ENCODE results near the gene TACC2.

DNA sequence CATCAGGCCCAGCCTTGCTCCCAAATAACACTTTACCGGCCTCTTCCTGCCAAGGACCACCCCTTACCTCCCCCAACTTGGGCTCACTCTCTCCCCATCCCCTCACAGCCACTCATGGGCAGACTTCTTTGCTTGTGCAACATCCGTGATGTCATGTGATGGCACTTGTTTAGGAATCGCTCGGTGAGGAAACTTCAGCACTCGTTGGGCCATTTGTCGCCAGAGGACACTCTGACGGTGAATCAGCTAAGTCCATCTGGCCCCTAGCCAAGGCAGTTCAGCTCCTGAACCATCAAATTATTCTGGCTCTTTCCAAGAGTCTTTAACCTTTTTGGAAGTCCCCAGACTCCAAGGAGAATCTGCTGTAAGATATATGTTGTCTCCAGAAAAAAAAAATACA is 301.4 kb downstream of the TACC2 start:
- TF ChIP-seq, protein P1, sequence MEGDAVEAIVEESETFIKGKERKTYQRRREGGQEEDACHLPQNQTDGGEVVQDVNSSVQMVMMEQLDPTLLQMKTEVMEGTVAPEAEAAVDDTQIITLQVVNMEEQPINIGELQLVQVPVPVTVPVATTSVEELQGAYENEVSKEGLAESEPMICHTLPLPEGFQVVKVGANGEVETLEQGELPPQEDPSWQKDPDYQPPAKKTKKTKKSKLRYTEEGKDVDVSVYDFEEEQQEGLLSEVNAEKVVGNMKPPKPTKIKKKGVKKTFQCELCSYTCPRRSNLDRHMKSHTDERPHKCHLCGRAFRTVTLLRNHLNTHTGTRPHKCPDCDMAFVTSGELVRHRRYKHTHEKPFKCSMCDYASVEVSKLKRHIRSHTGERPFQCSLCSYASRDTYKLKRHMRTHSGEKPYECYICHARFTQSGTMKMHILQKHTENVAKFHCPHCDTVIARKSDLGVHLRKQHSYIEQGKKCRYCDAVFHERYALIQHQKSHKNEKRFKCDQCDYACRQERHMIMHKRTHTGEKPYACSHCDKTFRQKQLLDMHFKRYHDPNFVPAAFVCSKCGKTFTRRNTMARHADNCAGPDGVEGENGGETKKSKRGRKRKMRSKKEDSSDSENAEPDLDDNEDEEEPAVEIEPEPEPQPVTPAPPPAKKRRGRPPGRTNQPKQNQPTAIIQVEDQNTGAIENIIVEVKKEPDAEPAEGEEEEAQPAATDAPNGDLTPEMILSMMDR (IDR thresholded peaks at IDR 0.05), result no peak
- no peak for TF ChIP-seq POLR2A (IDR thresholded peaks at IDR 0.05)
